Tibial nerve (tissue), 4 donors: Measurements from ENCODE around the gene POMP. TPM values are rescaled to one million over a fixed set of nuclear protein-coding genes. Genes with fewer than 3 reads are reported as not detected.

Source experiments
- DNase-seq, 2 donors: peaks; one replicate each; pipeline ENCODE4 v3.0.0-alpha.2; 2019; ENCODE audit warnings: low spot score in 2 of 2
- H3K27ac ChIP-seq, 4 donors: fragments of 200-600 bp; sonication (generic) in 3 of 4; one replicate each; pipeline ENCODE4 v1.5.1; 2017 to 2019; ENCODE audit warnings: mild to moderate bottlenecking in 1 of 4
- H3K27me3 ChIP-seq, 2 donors: fragments of 200-600 bp; sonication (generic) in 1 of 2; one replicate each; pipeline versions ENCODE4 v1.5.1 to v1.6.0; 2017 to 2019
- H3K36me3 ChIP-seq, 3 donors: fragments of 200-600 bp; sonication (generic); one replicate each; pipeline ENCODE4 v1.5.1; 2018 to 2019
- H3K4me1 ChIP-seq, 4 donors: fragments of 200-600 bp; sonication (generic) in 3 of 4; one replicate each; pipeline ENCODE4 v1.5.1; 2017 to 2019
- H3K4me3 ChIP-seq, 4 donors: fragments of 200-600 bp; sonication (generic) in 3 of 4; one replicate each; pipeline ENCODE4 v1.5.1; 2017 to 2019; ENCODE audit warnings: mild to moderate bottlenecking in 1 of 4, moderate library complexity in 1 of 4
- H3K9me3 ChIP-seq, 4 donors: fragments of 200-600 bp; sonication (generic) in 3 of 4; one replicate each; pipeline ENCODE4 v1.5.1; 2017 to 2019
- EP300 ChIP-seq, 2 donors: sonication (generic); formaldehyde crosslinking; IDR thresholded peaks; one replicate each; pipeline ENCODE4 v1.6.1; 2017; ENCODE audit warnings: antibody characterized with exemption in 2 of 2, mild to moderate bottlenecking in 1 of 2
- POLR2A ChIP-seq, 2 donors: fragments of 450-650 bp; IDR thresholded peaks; one replicate each; pipeline ENCODE4 v1.6.1; 2017; ENCODE audit warnings: antibody characterized with exemption in 2 of 2, mild to moderate bottlenecking in 2 of 2, moderate library complexity in 2 of 2
- WGBS, 2 donors: methylation state at CpG; one replicate each; pipeline ENCODE4 v1.1.5; 2018; 5-methylcytosine and 5-hydroxymethylcytosine counted together
- total RNA-seq, 4 donors: library from RNA; depleted of rRNA; stranded (reverse); fragments of >200 nt; gene quantifications; one replicate each; pipeline ENCODE4 v1.1.0, GENCODE V29; 2016
- TF ChIP-seq, protein P1 (sequence below), 5 experiments: fragments of 200-600 bp in 3 of 5; fragments of 450-650 bp in 2 of 5; sonication (generic) in 3 of 5; IDR thresholded peaks; one replicate each; pipeline ENCODE4 v1.5.1; 2016 to 2019; ENCODE audit warnings: antibody characterized with exemption in 5 of 5, mild to moderate bottlenecking in 3 of 5, moderate library complexity in 2 of 5

POMP gene
- total RNA-seq, 4 donors from 2014 or later, result 37.5 to 60.3 (median 52.0) TPM

DNA sequence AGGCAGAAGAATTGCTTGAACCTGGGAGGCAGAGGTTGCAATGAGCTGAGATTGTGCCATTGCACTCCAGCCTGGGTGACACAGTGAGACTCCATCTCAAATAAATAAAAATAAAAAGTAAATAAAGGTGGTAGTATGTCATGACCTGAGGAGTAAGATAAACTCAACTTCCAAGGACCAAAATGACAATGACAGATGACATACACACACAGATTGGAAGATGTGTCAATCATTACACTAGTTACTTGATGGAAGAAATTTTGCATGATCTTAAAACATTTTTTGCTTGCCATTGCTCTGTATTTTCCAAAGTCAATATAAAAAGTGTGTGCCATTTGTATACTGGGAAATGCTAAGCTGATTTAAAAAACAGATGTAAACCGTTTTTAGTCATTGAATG lies 55.7 kb downstream of the POMP start:
- H3K9me3 ChIP-seq, result no peaks in the 10 kb centered on the region
- 82 to 87% methylated on average over 1 of the region's 1 CpG for WGBS, 2 donors
- TF ChIP-seq EP300 (IDR thresholded peaks at IDR 0.05) (no peak), POLR2A (IDR thresholded peaks at IDR 0.05) (no peak)
- TF ChIP-seq, protein P1, sequence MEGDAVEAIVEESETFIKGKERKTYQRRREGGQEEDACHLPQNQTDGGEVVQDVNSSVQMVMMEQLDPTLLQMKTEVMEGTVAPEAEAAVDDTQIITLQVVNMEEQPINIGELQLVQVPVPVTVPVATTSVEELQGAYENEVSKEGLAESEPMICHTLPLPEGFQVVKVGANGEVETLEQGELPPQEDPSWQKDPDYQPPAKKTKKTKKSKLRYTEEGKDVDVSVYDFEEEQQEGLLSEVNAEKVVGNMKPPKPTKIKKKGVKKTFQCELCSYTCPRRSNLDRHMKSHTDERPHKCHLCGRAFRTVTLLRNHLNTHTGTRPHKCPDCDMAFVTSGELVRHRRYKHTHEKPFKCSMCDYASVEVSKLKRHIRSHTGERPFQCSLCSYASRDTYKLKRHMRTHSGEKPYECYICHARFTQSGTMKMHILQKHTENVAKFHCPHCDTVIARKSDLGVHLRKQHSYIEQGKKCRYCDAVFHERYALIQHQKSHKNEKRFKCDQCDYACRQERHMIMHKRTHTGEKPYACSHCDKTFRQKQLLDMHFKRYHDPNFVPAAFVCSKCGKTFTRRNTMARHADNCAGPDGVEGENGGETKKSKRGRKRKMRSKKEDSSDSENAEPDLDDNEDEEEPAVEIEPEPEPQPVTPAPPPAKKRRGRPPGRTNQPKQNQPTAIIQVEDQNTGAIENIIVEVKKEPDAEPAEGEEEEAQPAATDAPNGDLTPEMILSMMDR (IDR thresholded peaks at IDR 0.05), result no peak
- peaks cover 0 to 12% (median 0%) of the 10 kb centered on the region in 3 donors for H3K36me3 ChIP-seq
- no peaks in the 10 kb centered on the region for H3K27me3 ChIP-seq
- H3K4me1 ChIP-seq, result peaks cover 0 to 25% (median 4%) of the 10 kb centered on the region in 4 donors
- H3K27ac ChIP-seq, result no peak overlapping the region
- H3K4me3 ChIP-seq, result no peak overlapping the region
- no peak for DNase-seq

DNA sequence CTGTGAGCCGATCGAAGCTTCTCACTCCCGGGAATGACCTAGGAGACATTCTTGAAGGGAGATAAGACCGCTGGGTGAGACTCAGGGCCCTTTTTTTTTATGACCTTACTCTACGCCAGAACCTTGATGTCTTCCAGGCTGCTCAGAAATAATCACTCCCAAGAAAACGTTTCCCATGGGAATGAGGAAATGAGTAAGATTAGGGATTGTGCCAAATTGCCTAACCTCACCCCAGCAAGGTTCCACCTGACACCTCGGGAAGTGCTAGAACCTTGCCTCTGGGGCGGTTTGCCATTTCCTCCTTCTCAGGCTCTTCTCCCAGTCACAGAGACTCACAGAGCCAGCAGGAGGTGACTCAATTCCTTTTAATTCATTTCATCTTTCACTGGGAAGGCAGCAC lies 57.6 kb downstream of the POMP start:
- Histone ChIP-seq H3K4me1 (peaks cover 0 to 28% (median 5%) of the 10 kb centered on the region in 4 donors), H3K36me3 (no peaks in the 10 kb centered on the region), H3K27ac (peak overlapping the region in 3 of 4 donors; percentile 50 to 96 (median 92)), H3K9me3 (no peaks in the 10 kb centered on the region), H3K27me3 (no peaks in the 10 kb centered on the region), H3K4me3 (no peak overlapping the region)
- 46 to 53% methylated on average over 8 of the region's 8 CpGs for WGBS, 2 donors
- DNase-seq, result no peak
- no peak for TF ChIP-seq POLR2A (IDR thresholded peaks at IDR 0.05)
- TF ChIP-seq EP300 (IDR thresholded peaks at IDR 0.05), result peak in 1 of 2 donors; percentile 26

DNA sequence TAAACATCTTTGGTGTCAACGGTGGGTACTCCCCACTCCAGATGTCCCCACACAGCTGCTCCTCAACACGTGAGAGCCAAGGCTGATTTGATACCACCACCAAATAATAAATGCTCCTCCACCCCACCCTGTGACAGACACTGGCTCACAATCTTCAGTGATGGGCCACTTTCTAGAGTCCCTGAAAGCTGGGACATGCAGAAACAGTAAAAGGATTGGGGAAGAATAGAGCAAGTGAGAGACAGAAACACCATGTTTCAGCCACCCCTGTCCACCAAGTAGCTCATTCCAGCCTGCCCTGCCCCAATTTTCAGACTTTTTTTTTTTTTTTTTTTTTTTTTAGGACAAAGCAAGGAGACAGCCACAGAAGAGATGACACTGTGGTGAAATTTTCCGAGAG lies 58.2 kb downstream of the POMP start:
- DNase-seq, result no peak
- H3K27me3 ChIP-seq, result no peaks in the 10 kb centered on the region
- WGBS, 2 donors, result 68 to 76% methylated on average over 3 of the region's 3 CpGs
- TF ChIP-seq, protein P1 (IDR thresholded peaks at IDR 0.05), result no peak
- no peak for TF ChIP-seq EP300 (IDR thresholded peaks at IDR 0.05)
- no peak for TF ChIP-seq POLR2A (IDR thresholded peaks at IDR 0.05)
- H3K9me3 ChIP-seq, result no peaks in the 10 kb centered on the region
- H3K4me1 ChIP-seq, result peaks cover 0 to 28% (median 5%) of the 10 kb centered on the region in 4 donors
- H3K4me3 ChIP-seq, result no peak overlapping the region
- peak overlapping the region in 3 of 4 donors; percentile 50 to 96 (median 92) for H3K27ac ChIP-seq
- no peaks in the 10 kb centered on the region for H3K36me3 ChIP-seq

DNA sequence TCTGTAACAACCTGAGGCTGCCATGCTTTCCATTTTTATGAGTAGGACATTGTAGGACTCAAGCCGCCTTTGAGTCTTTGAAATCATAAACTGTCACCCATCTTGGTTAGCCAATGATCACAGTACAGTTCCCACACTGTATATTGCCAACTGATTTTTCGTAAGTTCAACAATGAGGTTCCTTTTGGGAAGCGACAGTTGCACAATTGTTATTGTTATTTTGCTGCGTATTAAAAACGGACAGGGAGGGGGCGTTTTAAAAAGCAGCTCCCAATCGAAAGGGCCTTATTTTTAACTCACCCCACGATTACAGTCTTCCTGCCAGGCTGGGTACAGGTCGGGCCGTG lies 59.2 kb downstream of the POMP start:
- no peaks in the 10 kb centered on the region for H3K27me3 ChIP-seq
- H3K27ac ChIP-seq, result peak overlapping the region; percentile 77 to 96 (median 91)
- H3K9me3 ChIP-seq, result no peaks in the 10 kb centered on the region
- no peaks in the 10 kb centered on the region for H3K36me3 ChIP-seq
- WGBS, 2 donors, result 2 to 3% methylated on average over 10 of the region's 10 CpGs
- H3K4me3 ChIP-seq, result peak overlapping the region; percentile 75 to 85 (median 76)
- TF ChIP-seq POLR2A (IDR thresholded peaks at IDR 0.05) (no peak), EP300 (IDR thresholded peaks at IDR 0.05) (no peak)
- TF ChIP-seq, protein P1 (IDR thresholded peaks at IDR 0.05), result no peak
- peak in 1 of 2 donors; percentile 47 for DNase-seq
- peaks cover 0 to 28% (median 5%) of the 10 kb centered on the region in 4 donors for H3K4me1 ChIP-seq

DNA sequence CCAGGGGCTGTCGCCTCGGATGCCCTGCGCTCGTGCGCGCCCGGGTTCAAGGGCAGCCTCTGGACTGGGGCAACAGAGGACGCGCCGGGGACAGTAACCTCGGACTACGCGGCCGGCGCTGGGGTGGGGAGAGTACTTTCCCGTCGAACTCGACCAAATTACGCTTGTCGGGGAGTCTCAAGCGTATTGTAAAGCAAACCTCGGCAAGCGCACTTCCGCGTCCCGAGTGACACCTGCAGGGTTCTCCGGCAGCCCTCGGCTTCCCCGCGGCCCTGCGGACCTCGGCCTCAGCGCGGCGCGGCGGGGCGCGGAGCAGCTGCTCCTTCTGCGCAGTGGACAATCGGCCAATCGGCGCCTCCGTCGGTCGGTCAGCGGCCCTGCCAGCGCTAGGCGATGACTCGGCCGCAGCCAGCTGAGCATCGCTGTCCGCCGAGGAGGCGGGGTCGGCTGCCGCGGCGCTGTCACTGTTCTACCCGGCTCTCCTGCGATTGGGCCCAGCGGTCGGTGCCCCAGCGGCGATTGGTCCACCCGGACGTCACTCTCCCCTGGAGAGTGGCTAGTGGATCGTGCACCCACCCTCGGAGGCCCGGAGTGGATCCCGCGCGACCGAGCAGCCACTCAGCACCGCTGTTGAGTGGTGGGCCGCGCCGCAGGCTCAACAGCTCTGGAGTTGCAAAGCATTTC lies 59.8 kb downstream of the POMP start, which contains the start of gene SLC46A3:
SLC46A3 (minus strand) TSS at position 428 of the 684 bp plus-strand sequence. CDS start 972 bp downstream, outside the sequence.
- peak within 1 kb of the TSS; percentile 75 to 85 (median 76) for H3K4me3 ChIP-seq
- no peaks in the 10 kb centered on the region for H3K27me3 ChIP-seq
- peak within 1 kb of the TSS; percentile 77 to 96 (median 91) for H3K27ac ChIP-seq
- 0 to 1% methylated on average over 25 to 42 of the region's 78 CpGs for WGBS, 2 donors
- no peaks in the 10 kb centered on the region for H3K9me3 ChIP-seq
- no peaks in the 10 kb centered on the region for H3K36me3 ChIP-seq
- peaks cover 0 to 28% (median 5%) of the 10 kb centered on the region in 4 donors for H3K4me1 ChIP-seq
- TF ChIP-seq POLR2A (IDR thresholded peaks at IDR 0.05), result peak in 1 of 2 donors; percentile 68
- TF ChIP-seq EP300 (IDR thresholded peaks at IDR 0.05), result peak in 1 of 2 donors; percentile 77
- TF ChIP-seq, protein P1 (IDR thresholded peaks at IDR 0.05), result peak in 3 of 5 experiments; percentile 25 to 54 (median 40)
- peak; percentile 95 to 97 for DNase-seq
